Transverse colon (tissue), 1 donor: Measurements from ENCODE around the gene ANKIB1.

Experiments used
- EP300 ChIP-seq: sonication (generic); formaldehyde crosslinking; IDR thresholded peaks from one replicate; pipeline ENCODE4 v1.6.1; 2017; ENCODE audit warnings: antibody characterized with exemption, low read depth
- POLR2A ChIP-seq: fragments of 450-650 bp; IDR thresholded peaks from one replicate; pipeline ENCODE4 v1.6.1; 2016; ENCODE audit warnings: antibody characterized with exemption, mild to moderate bottlenecking, moderate library complexity

GRCh38 chr7:92427193-92427592 is 181.4 kb downstream of the ANKIB1 start:
- TF ChIP-seq EP300, result no peak
- TF ChIP-seq POLR2A, result no peak
